Measurements from ENCODE around the gene FUNDC2. TPM values are rescaled to one million over a fixed set of nuclear protein-coding genes. Genes with fewer than 3 reads are reported as not detected.

The FUNDC2 gene
- polyA plus RNA-seq, 2 of the 4 experiments (the other 2 are of a cell fraction) = 63.5 to 159 TPM

DNA sequence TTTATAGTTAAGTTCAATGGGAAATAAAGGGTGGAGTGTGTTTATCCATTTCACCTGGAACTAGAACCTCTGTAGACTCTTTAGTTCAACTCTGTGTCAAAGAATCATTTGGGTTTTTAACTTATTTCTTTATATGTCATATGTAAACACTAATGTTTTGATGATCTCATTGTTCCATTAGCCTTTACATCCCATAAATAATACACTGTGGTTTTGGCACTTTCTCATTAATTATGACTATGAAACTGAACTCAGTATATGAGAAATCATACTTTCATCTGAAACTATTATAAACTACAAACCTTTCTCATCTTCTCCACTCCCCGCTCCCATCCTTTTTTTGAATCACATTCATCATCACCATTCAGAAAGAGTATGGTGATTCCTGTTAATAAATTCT lies 35.2 kb upstream of the FUNDC2 start:
- ATAC-seq = no peak
- WGBS (ENCODE audit: missing lambda C conversion rate) = 96% methylated on average over 1 of the region's 1 CpG
- Histone ChIP-seq H3K4me2 (no peak overlapping the region), H3K4me1 (peaks cover 10% of the 10 kb centered on the region; the same call in 1 of the 3 replicates), H3K4me3 (no peak overlapping the region), H3K27ac (no peak overlapping the region), H3K9me3 (no peaks in the 10 kb centered on the region)
- no peak for DNase-seq (ENCODE audit: low read depth in 1 of 2, low spot score in 1 of 2)
- FAIRE-seq = peak; percentile 96
- TF ChIP-seq, protein P1, sequence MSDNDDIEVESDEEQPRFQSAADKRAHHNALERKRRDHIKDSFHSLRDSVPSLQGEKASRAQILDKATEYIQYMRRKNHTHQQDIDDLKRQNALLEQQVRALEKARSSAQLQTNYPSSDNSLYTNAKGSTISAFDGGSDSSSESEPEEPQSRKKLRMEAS (IDR thresholded peaks at IDR 0.05) = no peak
- TF ChIP-seq ZSCAN20 (CRISPR knock-in tag; IDR thresholded peaks at IDR 0.05) (no peak), CEBPB (IDR thresholded peaks at IDR 0.05) (no peak), EP300 (IDR thresholded peaks at IDR 0.05) (no peak), JUNB (IDR thresholded peaks at IDR 0.05) (no peak)
- TF ChIP-seq, protein P2, sequence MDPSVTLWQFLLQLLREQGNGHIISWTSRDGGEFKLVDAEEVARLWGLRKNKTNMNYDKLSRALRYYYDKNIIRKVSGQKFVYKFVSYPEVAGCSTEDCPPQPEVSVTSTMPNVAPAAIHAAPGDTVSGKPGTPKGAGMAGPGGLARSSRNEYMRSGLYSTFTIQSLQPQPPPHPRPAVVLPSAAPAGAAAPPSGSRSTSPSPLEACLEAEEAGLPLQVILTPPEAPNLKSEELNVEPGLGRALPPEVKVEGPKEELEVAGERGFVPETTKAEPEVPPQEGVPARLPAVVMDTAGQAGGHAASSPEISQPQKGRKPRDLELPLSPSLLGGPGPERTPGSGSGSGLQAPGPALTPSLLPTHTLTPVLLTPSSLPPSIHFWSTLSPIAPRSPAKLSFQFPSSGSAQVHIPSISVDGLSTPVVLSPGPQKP (IDR thresholded peaks at IDR 0.05; ENCODE audit: low read depth, low read length) = no peak
- ChIA-PET POLR2A (interaction anchor here (1.0 kb wide), 1 partner anchor 35 kb away, joined by 3 read pairs; the partner anchor contains the start of gene FUNDC2), CTCF (interaction anchor here (1.4 kb wide), 1 partner anchor 65 kb away, joined by 5 read pairs; no protein-coding TSS in a partner anchor)

DNA sequence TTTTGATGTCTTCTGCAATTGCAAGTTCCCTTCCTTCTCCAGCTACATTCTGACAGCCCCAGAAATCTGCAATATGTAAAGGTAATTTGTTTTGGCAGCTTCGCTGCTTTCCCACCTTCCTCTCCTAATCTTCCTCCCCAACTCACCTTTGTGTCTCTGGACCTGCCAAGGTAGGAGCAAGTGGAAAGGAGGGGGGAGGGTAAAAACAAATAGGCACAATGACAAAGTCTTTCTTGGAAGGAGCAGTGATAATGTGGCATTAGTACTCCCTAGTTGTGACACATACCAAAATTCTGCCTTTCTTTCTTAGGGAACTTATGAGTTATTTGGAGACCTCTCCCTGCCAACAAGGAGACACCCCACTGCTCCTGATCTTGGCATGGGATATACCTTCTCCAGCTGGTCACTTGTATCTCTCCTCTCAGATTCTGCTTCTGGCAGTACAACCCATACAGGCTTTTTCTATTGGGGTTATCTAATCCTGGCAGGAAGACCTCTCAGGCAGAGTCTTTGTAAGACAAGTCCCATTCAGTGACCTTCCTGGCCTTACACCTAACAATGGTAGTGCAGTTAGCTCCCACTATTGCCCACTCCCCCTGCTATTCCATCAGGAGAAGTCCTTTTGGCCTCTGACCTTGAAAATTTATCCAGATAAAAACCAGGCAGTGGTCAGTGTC lies 28.3 kb upstream of the FUNDC2 start:
- FAIRE-seq = no peak
- Histone ChIP-seq H3K4me2 (no peak overlapping the region), H3K9me3 (no peaks in the 10 kb centered on the region), H3K27ac (no peak overlapping the region), H3K4me3 (no peak overlapping the region), H3K4me1 (no peaks in the 10 kb centered on the region)
- ATAC-seq = no peak
- no peak for TF ChIP-seq ESRRA (IDR thresholded peaks at IDR 0.05; ENCODE audit: borderline replicate concordance, low read length)
- TF ChIP-seq, protein P3, sequence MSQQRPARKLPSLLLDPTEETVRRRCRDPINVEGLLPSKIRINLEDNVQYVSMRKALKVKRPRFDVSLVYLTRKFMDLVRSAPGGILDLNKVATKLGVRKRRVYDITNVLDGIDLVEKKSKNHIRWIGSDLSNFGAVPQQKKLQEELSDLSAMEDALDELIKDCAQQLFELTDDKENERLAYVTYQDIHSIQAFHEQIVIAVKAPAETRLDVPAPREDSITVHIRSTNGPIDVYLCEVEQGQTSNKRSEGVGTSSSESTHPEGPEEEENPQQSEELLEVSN (IDR thresholded peaks at IDR 0.05; ENCODE audit: borderline replicate concordance, low read depth) = no peak
- no peak for TF ChIP-seq NR3C1 (IDR thresholded peaks at IDR 0.05)
- TF ChIP-seq KDM1A (IDR thresholded peaks at IDR 0.05; ENCODE audit: low read depth) = no peak
- TF ChIP-seq JUN (IDR thresholded peaks at IDR 0.05) = no peak
- TF ChIP-seq RARB (CRISPR knock-in tag; IDR thresholded peaks at IDR 0.05) = no peak
- TF ChIP-seq, protein P4, sequence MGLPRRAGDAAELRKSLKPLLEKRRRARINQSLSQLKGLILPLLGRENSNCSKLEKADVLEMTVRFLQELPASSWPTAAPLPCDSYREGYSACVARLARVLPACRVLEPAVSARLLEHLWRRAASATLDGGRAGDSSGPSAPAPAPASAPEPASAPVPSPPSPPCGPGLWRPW (IDR thresholded peaks at IDR 0.05) = no peak
- no peak for TF ChIP-seq CHD4 (IDR thresholded peaks at IDR 0.05; ENCODE audit: borderline replicate concordance)
- no peak for TF ChIP-seq CEBPB (IDR thresholded peaks at IDR 0.05)
- TF ChIP-seq ZSCAN20 (CRISPR knock-in tag; IDR thresholded peaks at IDR 0.05) = no peak
- TF ChIP-seq RAD21 (conservative IDR thresholded peaks at IDR 0.05 in 1 of 2, IDR thresholded peaks at IDR 0.05 in 1 of 2) = no peak
- no peak for TF ChIP-seq KDM5A (IDR thresholded peaks at IDR 0.05)
- TF ChIP-seq EHMT2 (IDR thresholded peaks at IDR 0.05; ENCODE audit: low read depth) = no peak
- TF ChIP-seq SREBF2 (IDR thresholded peaks at IDR 0.05) = no peak
- TF ChIP-seq, protein P5, sequence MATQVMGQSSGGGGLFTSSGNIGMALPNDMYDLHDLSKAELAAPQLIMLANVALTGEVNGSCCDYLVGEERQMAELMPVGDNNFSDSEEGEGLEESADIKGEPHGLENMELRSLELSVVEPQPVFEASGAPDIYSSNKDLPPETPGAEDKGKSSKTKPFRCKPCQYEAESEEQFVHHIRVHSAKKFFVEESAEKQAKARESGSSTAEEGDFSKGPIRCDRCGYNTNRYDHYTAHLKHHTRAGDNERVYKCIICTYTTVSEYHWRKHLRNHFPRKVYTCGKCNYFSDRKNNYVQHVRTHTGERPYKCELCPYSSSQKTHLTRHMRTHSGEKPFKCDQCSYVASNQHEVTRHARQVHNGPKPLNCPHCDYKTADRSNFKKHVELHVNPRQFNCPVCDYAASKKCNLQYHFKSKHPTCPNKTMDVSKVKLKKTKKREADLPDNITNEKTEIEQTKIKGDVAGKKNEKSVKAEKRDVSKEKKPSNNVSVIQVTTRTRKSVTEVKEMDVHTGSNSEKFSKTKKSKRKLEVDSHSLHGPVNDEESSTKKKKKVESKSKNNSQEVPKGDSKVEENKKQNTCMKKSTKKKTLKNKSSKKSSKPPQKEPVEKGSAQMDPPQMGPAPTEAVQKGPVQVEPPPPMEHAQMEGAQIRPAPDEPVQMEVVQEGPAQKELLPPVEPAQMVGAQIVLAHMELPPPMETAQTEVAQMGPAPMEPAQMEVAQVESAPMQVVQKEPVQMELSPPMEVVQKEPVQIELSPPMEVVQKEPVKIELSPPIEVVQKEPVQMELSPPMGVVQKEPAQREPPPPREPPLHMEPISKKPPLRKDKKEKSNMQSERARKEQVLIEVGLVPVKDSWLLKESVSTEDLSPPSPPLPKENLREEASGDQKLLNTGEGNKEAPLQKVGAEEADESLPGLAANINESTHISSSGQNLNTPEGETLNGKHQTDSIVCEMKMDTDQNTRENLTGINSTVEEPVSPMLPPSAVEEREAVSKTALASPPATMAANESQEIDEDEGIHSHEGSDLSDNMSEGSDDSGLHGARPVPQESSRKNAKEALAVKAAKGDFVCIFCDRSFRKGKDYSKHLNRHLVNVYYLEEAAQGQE (IDR thresholded peaks at IDR 0.05) = no peak
- no peak for TF ChIP-seq CBX2 (IDR thresholded peaks at IDR 0.05; ENCODE audit: borderline replicate concordance, low read depth)
- TF ChIP-seq, protein P6, sequence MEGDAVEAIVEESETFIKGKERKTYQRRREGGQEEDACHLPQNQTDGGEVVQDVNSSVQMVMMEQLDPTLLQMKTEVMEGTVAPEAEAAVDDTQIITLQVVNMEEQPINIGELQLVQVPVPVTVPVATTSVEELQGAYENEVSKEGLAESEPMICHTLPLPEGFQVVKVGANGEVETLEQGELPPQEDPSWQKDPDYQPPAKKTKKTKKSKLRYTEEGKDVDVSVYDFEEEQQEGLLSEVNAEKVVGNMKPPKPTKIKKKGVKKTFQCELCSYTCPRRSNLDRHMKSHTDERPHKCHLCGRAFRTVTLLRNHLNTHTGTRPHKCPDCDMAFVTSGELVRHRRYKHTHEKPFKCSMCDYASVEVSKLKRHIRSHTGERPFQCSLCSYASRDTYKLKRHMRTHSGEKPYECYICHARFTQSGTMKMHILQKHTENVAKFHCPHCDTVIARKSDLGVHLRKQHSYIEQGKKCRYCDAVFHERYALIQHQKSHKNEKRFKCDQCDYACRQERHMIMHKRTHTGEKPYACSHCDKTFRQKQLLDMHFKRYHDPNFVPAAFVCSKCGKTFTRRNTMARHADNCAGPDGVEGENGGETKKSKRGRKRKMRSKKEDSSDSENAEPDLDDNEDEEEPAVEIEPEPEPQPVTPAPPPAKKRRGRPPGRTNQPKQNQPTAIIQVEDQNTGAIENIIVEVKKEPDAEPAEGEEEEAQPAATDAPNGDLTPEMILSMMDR (IDR thresholded peaks at IDR 0.05) = no peak
- TF ChIP-seq POLR2A (IDR thresholded peaks at IDR 0.05; ENCODE audit: low read length) = no peak
- no peak for TF ChIP-seq FOSB (CRISPR knock-in tag; IDR thresholded peaks at IDR 0.05)
- ChIA-PET POLR2A (no interaction called here), CTCF (interaction anchor here (0.9 kb wide), 1 partner anchor 12 kb away, joined by 3 read pairs; no protein-coding TSS in a partner anchor)
- 59% methylated on average over 1 of the region's 1 CpG for WGBS (ENCODE audit: missing lambda C conversion rate)
- no peak for DNase-seq (ENCODE audit: low read depth in 1 of 2, low spot score in 1 of 2)
